Measurements from ENCODE around the gene CCDC177. TPM values are rescaled to one million over a fixed set of nuclear protein-coding genes. Genes with fewer than 3 reads are reported as not detected.

Gene CCDC177
- total RNA-seq, 4 donors from 2014 or later: not detected

DNA sequence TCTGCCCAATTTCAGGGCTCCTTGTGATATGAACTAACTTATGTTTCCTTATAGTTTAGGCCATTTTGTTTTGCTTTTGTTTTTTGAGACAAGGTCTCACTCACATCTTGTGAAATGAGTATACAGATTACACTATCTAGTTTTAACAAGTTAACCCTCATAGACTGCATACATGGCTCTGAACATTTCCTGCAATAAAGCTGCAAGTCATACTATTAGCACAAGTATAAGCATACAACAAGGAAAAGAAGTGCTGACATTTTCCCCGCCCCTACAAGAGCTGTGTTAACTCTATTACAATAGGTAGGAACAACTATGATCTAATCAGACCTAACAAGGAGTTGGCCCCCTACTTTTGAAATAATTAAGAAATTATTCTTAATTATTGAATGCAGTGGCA is 35.9 kb downstream of the CCDC177 start:
- TF ChIP-seq, protein P1, sequence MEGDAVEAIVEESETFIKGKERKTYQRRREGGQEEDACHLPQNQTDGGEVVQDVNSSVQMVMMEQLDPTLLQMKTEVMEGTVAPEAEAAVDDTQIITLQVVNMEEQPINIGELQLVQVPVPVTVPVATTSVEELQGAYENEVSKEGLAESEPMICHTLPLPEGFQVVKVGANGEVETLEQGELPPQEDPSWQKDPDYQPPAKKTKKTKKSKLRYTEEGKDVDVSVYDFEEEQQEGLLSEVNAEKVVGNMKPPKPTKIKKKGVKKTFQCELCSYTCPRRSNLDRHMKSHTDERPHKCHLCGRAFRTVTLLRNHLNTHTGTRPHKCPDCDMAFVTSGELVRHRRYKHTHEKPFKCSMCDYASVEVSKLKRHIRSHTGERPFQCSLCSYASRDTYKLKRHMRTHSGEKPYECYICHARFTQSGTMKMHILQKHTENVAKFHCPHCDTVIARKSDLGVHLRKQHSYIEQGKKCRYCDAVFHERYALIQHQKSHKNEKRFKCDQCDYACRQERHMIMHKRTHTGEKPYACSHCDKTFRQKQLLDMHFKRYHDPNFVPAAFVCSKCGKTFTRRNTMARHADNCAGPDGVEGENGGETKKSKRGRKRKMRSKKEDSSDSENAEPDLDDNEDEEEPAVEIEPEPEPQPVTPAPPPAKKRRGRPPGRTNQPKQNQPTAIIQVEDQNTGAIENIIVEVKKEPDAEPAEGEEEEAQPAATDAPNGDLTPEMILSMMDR (IDR thresholded peaks at IDR 0.05; ENCODE audit: low read depth): no peak

- TF ChIP-seq, protein P1 (IDR thresholded peaks at IDR 0.05; ENCODE audit: low read depth): no peak
These were observed 36.8 kb downstream of the CCDC177 start for GRCh38 chr14:69537900-69538299.

DNA sequence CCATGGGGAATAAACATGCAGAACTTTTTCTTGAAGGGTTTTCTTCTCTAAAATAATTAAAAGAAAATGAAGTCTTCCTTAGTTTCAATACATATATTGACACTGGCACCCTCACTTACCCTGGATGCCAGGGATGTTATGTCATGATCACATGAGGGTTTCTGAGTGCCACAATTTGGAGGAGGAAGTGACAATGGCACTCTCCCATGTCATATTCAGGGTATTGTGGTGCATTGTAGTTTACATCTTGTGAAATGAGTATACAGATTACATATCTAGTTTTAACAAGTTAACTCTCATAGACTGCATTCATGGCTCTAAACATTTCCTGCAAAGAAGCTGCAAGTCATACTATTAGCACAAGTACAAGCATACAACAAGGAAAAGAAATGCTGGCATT is 37.7 kb downstream of the CCDC177 start:
- TF ChIP-seq, protein P1 (IDR thresholded peaks at IDR 0.05; ENCODE audit: low read depth): no peak

DNA sequence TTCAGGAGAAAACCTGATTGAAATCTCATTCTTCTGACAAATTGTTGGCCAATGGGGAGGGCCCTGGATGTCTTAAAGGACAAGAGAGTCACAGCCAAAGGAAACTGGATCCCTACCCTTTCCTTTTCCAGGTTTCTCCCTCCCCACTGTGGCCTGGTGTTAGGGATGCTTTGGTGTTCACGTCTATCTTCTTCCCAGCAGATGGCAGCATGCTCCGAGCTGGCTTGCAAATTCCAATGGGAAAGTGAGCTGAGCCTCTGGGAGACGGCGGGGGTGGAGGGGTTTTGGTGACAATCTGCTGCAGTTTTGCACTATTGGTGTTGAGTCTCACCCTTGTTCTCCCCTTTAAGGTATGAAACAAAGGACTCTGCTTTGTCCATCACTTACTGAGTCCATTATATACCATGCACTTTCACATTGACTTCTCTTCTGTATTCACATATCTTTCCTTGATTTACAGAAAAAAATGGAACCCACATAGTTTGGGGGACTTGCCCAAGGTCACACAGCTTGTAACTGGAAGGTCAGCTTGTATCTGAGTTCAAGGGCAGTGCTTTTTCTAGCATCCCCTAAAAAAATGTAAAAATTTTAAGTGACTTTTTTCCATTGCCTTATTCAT is 39.3 kb downstream of the CCDC177 start:
- TF ChIP-seq, protein P1 (IDR thresholded peaks at IDR 0.05; ENCODE audit: low read depth): no peak

DNA sequence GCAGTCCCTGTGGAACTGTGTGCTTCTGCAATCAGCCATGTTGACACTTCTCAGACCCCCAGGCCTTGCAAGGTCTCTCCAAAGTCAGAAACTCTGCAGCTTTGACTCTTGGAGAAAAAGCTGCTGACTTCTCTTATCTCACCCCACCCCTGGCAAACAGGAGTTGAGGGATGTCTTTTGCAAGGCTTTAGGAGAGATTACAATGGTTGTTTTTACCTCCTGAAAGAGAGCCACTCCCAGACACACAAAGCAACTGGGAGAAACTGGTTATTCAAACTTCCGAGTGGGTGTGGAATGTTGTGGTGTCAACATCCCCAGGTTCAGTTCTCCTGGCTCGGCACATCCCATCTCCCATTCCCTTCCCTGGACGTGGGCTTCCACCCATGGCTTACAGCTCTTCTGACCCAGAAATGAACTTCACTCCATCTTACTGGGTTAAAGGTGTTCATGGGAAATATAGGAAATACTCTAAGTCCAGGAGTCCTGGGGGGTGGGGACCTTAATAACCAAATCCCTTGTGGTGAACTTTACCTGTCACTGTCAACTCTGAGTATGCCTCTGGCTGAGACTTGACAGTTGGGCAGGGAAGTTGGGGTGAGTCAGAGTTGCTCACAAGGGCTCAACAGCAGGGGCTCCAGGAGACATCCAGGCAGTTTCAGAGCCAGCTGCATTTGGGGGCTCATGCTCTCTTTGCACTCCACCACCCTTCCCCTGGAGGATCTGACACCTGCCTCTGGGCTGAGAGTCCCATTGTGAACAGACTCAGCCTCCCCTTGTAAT is 41.9 kb downstream of the CCDC177 start:
- TF ChIP-seq, protein P1 (IDR thresholded peaks at IDR 0.05; ENCODE audit: low read depth): no peak

DNA sequence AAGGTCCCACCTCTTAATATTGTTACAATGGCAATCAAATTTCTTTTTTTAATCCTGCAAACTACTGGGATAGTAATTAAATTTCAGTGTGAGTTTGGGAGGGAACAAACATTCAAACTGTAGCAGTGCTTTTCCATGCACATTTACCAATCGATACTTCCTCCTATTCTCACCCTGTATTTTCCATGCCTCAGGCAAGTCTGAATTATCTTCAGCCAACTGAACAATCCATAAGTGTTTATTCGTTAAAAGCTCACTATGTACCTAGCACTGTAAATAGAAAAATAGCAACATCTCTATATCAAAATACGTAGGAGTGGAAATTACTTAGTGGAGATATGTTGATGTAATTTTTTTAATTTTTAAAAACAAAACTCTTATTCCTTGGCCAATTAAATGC is 43.5 kb downstream of the CCDC177 start:
- TF ChIP-seq, protein P1 (IDR thresholded peaks at IDR 0.05; ENCODE audit: low read depth): no peak

- TF ChIP-seq, protein P1 (IDR thresholded peaks at IDR 0.05; ENCODE audit: low read depth): no peak
These were observed 44.6 kb downstream of the CCDC177 start for GRCh38 chr14:69530095-69530494.

Data from subcutaneous adipose tissue (tissue), 4 donors.